Keratinocyte (primary cell): ENCODE measurements around the gene CDYL2. TPM values are rescaled to one million over a fixed set of nuclear protein-coding genes. Genes with fewer than 3 reads are reported as not detected.

Experiments used
- DNase-seq: peaks from one replicate; pipeline ENCODE4 v3.0.0-alpha.2; 2011; ENCODE audit warnings: low read depth, missing footprints, low spot score
- FAIRE-seq: peaks from 2 replicates; lab custom pipeline; 2011; peaks lifted over from hg19 to GRCh38; lab: Jason Lieb, UNC
- H2AFZ ChIP-seq: 2 replicates; pipeline ENCODE4 v1.6.0; 2012; ENCODE audit warnings: low read length, control low read depth, inconsistent platforms; ENCODE audit not compliant: control insufficient read depth
- H3K27ac ChIP-seq: 2 replicates; pipeline ENCODE4 v1.5.1; 2011; ENCODE audit warnings: low read length; ENCODE audit not compliant: control insufficient read depth, insufficient read depth
- H3K27me3 ChIP-seq: 3 replicates; pipeline ENCODE4 v1.6.0; 2011; ENCODE audit warnings: low read length; ENCODE audit not compliant: control insufficient read depth, insufficient read depth; ENCODE audit errors: extremely low read depth
- H3K36me3 ChIP-seq, 2 experiments: 2 replicates in 1 of 2; 3 replicates in 1 of 2; pipeline ENCODE4 v1.5.1; 2011; ENCODE audit warnings: low read length in 2 of 2, mild to moderate bottlenecking in 1 of 2; ENCODE audit not compliant: control insufficient read depth in 2 of 2, insufficient read depth in 2 of 2; ENCODE audit errors: extremely low read depth in 1 of 2
- H3K4me1 ChIP-seq: 3 replicates; pipeline ENCODE4 v1.5.1; 2011; ENCODE audit warnings: low read length; ENCODE audit not compliant: control insufficient read depth, insufficient read depth; ENCODE audit errors: extremely low read depth
- H3K4me2 ChIP-seq: 3 replicates; pipeline ENCODE4 v1.6.0; 2011; ENCODE audit warnings: low read depth, low read length; ENCODE audit not compliant: control insufficient read depth, insufficient read depth; ENCODE audit errors: extremely low read depth
- H3K4me3 ChIP-seq, 3 experiments: fragments of 200-600 bp in 1 of 3; sonication (generic) in 1 of 3; 2 replicates in 2 of 3; 3 replicates in 1 of 3; pipeline ENCODE4 v1.5.1; 2011 to 2016; ENCODE audit warnings: low read length in 3 of 3, mild to moderate bottlenecking in 3 of 3, control low read depth in 2 of 3, inconsistent platforms in 1 of 3, low read depth in 1 of 3, mixed read lengths in 1 of 3, mixed run types in 1 of 3, moderate library complexity in 1 of 3; ENCODE audit not compliant: control insufficient read depth in 2 of 3, insufficient read depth in 2 of 3; ENCODE audit errors: extremely low read depth in 1 of 3
- H3K79me2 ChIP-seq: 2 replicates; pipeline ENCODE4 v1.6.0; 2012; ENCODE audit warnings: low read length; ENCODE audit not compliant: control insufficient read depth, insufficient read depth
- H3K9ac ChIP-seq: 3 replicates; pipeline ENCODE4 v1.6.0; 2011; ENCODE audit warnings: low read length; ENCODE audit not compliant: control insufficient read depth, insufficient read depth; ENCODE audit errors: extremely low read depth
- H3K9me1 ChIP-seq: 3 replicates; pipeline ENCODE4 v1.6.0; 2011; ENCODE audit warnings: low read length; ENCODE audit not compliant: control insufficient read depth, insufficient read depth; ENCODE audit errors: extremely low read depth
- H3K9me3 ChIP-seq: 2 replicates; pipeline ENCODE4 v1.5.1; 2012; ENCODE audit warnings: low read depth, low read length; ENCODE audit not compliant: control insufficient read depth
- H4K20me1 ChIP-seq: 3 replicates; pipeline ENCODE4 v1.6.0; 2011; ENCODE audit warnings: low read length; ENCODE audit not compliant: control insufficient read depth, insufficient read depth; ENCODE audit errors: extremely low read depth
- EZH2 ChIP-seq: IDR thresholded peaks from one replicate; pipeline ENCODE4 v1.6.1; 2012; ENCODE audit warnings: inconsistent platforms, mild to moderate bottlenecking, low read length, moderate library complexity
- dilution Hi-C: fragments of 300-500 bp; cut with MboI; formaldehyde crosslinking; loops from one replicate; pipeline ENCODE4 v1.7.0; 2020; ENCODE audit warnings: low sequenced_read_pairs; ENCODE audit not compliant: extremely low pct_ligation_motif_present
- polyA plus RNA-seq, 5 experiments: library from polyadenylated mRNA; depleted of rRNA in 3 of 5; stranded (reverse) in 3 of 5; stranded (forward) in 1 of 5; unstranded in 1 of 5; fragments of >200 nt; gene quantifications; 1 replicate in 1 of 5; 2 replicates in 3 of 5; 3 replicates in 1 of 5; pipeline versions ENCODE4 v1.2.1 to v1.2.3, GENCODE V29; 2011 to 2012; ENCODE audit warnings: missing spikeins in 2 of 5, low read depth in 1 of 5, low replicate concordance in 1 of 5
- TF ChIP-seq, protein P1 (sequence below), 3 experiments: IDR thresholded peaks in 1 of 3; conservative IDR thresholded peaks in 1 of 3; optimal IDR thresholded peaks in 1 of 3; 2 replicates in 2 of 3; 3 replicates in 1 of 3; pipeline versions ENCODE3 to v1.5.1; 2011; ENCODE audit warnings: low read length in 3 of 3, mild to moderate bottlenecking in 3 of 3, moderate library complexity in 2 of 3, control low read depth in 1 of 3, inconsistent platforms in 1 of 3; ENCODE audit not compliant: insufficient read depth in 2 of 3; ENCODE audit errors: extremely low read depth in 1 of 3

CDYL2 gene
- polyA plus RNA-seq, 1 donor (not counting 4 experiments of a cell fraction or from before 2014, with no cell fraction given), result 2.0 TPM

DNA sequence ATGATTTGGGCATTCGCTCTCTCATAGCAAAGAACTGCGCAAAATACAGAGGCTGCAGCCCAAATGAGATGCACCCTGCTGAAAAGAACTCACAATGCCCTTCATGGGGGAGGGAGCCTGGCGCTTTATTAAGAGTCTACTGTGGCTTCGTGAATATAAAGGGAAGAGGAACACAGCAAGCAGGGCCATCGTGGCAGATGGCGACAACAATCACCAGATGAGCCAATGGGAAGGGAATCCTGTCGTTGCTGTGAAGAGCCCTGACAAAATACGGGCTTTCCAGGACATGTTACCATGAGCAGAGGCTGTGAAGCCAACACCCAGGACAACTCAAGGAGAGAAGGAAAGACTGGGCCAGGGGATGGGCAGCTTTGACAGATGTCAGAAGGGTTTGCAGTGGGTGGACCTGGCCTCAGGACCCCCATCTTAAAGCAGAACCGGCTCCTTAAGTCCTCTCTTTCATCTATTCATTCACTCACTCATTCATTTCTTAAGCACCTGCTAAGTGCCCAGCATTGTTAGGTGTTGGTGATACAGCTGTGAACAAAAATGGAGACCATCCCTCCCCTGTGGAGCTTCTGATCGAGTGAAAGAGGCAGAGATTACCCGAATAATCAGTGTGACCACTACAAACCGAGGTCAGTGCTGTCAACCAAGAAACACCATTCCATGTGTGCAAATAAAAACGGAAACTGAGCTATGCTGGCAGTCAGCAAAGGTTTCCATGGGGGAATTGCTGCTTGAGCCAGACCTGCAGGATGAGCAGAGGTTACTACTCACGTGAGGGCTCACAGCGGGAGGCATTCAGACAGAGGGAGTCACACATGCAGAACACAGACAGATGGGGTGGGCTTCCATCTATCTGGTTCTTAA is 137.8 kb downstream of the CDYL2 start:
- no peaks in the 10 kb centered on the region for H3K36me3 ChIP-seq
- no peak overlapping the region for H3K4me3 ChIP-seq
- DNase-seq, result no peak
- dilution Hi-C loops, result no loop called here
- H3K27ac ChIP-seq, result no peak overlapping the region
- no peak overlapping the region for H3K4me2 ChIP-seq
- H4K20me1 ChIP-seq, result no peaks in the 10 kb centered on the region
- peaks cover 8% of the 10 kb centered on the region for H3K4me1 ChIP-seq
- no peaks in the 10 kb centered on the region for H3K9me1 ChIP-seq
- H2AFZ ChIP-seq, result no peak overlapping the region
- no peaks in the 10 kb centered on the region for H3K9me3 ChIP-seq
- no peaks in the 10 kb centered on the region for H3K27me3 ChIP-seq
- no peak for TF ChIP-seq EZH2
- TF ChIP-seq, protein P1, sequence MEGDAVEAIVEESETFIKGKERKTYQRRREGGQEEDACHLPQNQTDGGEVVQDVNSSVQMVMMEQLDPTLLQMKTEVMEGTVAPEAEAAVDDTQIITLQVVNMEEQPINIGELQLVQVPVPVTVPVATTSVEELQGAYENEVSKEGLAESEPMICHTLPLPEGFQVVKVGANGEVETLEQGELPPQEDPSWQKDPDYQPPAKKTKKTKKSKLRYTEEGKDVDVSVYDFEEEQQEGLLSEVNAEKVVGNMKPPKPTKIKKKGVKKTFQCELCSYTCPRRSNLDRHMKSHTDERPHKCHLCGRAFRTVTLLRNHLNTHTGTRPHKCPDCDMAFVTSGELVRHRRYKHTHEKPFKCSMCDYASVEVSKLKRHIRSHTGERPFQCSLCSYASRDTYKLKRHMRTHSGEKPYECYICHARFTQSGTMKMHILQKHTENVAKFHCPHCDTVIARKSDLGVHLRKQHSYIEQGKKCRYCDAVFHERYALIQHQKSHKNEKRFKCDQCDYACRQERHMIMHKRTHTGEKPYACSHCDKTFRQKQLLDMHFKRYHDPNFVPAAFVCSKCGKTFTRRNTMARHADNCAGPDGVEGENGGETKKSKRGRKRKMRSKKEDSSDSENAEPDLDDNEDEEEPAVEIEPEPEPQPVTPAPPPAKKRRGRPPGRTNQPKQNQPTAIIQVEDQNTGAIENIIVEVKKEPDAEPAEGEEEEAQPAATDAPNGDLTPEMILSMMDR (optimal IDR thresholded peaks at IDR 0.05 in 1 of 3, IDR thresholded peaks at IDR 0.05 in 1 of 3, conservative IDR thresholded peaks at IDR 0.05 in 1 of 3; ENCODE audit: extremely low read depth in 1 of 3, insufficient read depth in 2 of 3, low read length in 3 of 3), result no peak
- no peaks in the 10 kb centered on the region for H3K79me2 ChIP-seq
- no peak overlapping the region for H3K9ac ChIP-seq
- FAIRE-seq, result no peak

DNA sequence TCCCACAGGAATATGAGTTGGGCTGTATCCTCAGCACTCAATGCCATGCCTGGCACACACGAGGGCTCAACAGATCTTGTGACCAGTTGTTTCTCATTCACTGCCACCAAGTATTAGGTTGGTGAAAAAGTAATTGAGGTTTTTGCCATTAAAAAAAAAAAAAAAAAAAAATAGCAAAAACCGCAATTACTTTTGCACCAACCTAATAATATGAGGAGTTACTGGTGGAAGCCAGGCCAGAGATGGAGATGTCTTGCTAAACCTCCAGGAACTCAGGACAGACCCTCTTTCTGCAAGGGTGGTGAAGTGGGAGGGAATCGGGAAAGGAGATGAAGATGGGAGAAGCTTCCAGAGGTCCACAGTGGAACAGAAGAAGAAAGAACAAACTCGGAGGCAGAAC is 139.0 kb downstream of the CDYL2 start:
- Histone ChIP-seq H3K9me1 (no peaks in the 10 kb centered on the region), H3K4me2 (peak overlapping the region; percentile 40), H3K4me3 (peak overlapping the region in 1 of 3 experiments; percentile 3), H3K79me2 (no peaks in the 10 kb centered on the region), H3K9me3 (no peaks in the 10 kb centered on the region), H4K20me1 (no peaks in the 10 kb centered on the region), H2AFZ (no peak overlapping the region), H3K4me1 (peaks cover 8% of the 10 kb centered on the region), H3K27ac (no peak overlapping the region), H3K36me3 (no peaks in the 10 kb centered on the region), H3K9ac (no peak overlapping the region), H3K27me3 (no peaks in the 10 kb centered on the region)
- FAIRE-seq (no peak), DNase-seq (no peak)
- dilution Hi-C loops, result no loop called here
- TF ChIP-seq, protein P1 (optimal IDR thresholded peaks at IDR 0.05 in 1 of 3, IDR thresholded peaks at IDR 0.05 in 1 of 3, conservative IDR thresholded peaks at IDR 0.05 in 1 of 3; ENCODE audit: extremely low read depth in 1 of 3, insufficient read depth in 2 of 3, low read length in 3 of 3), result no peak
- no peak for TF ChIP-seq EZH2
